Neural progenitor cell (in vitro differentiated cells): ENCODE data around the gene DYNLRB1.

Experiments
- EZH2 ChIP-seq: fragments of 200-600 bp; sonication (generic); IDR thresholded peaks from 2 replicates; pipeline ENCODE4 v1.6.1; 2017; ENCODE audit warnings: antibody characterized with exemption, mild to moderate bottlenecking, moderate library complexity
- TF ChIP-seq, protein P1 (sequence below): fragments of 200-600 bp; sonication (generic); IDR thresholded peaks from 2 replicates; pipeline ENCODE4 v1.5.1; 2017; ENCODE audit warnings: antibody characterized with exemption, mild to moderate bottlenecking

DNA sequence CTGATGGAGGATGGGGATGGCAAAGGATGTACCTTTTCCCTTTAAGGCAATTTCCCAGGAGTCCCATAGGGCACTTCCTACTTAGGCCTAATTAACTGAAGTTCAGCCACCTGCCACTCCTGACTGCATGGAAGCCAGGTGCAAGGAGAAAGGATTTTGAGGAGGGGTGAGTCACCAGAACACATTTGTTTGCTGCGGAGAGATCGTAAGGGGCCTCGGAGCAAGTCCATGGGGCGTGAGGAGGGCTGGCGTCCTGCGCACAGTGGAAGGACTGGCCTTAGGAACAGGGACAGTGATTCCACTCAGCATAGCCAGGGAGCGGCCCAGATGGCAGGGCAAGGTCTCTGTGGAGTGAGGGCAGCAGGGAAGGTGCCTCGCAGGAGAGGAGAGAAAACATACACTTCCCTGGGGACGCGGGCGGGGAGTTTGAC lies 30.5 kb downstream of the DYNLRB1 start:
- TF ChIP-seq, protein P1, sequence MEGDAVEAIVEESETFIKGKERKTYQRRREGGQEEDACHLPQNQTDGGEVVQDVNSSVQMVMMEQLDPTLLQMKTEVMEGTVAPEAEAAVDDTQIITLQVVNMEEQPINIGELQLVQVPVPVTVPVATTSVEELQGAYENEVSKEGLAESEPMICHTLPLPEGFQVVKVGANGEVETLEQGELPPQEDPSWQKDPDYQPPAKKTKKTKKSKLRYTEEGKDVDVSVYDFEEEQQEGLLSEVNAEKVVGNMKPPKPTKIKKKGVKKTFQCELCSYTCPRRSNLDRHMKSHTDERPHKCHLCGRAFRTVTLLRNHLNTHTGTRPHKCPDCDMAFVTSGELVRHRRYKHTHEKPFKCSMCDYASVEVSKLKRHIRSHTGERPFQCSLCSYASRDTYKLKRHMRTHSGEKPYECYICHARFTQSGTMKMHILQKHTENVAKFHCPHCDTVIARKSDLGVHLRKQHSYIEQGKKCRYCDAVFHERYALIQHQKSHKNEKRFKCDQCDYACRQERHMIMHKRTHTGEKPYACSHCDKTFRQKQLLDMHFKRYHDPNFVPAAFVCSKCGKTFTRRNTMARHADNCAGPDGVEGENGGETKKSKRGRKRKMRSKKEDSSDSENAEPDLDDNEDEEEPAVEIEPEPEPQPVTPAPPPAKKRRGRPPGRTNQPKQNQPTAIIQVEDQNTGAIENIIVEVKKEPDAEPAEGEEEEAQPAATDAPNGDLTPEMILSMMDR: no peak
- TF ChIP-seq EZH2: no peak
